AG10803 (cell line): Measurements from ENCODE around the gene TP53I13.

Experiments used
- DNase-seq: peaks from one replicate; pipeline ENCODE4 v3.0.0; 2010; ENCODE audit warnings: low read depth
- H3K4me3 ChIP-seq: 2 replicates; pipeline ENCODE4 v1.5.1; 2011; ENCODE audit warnings: mild to moderate bottlenecking, low read length, control low read depth
- CTCF ChIP-seq: conservative IDR thresholded peaks from 2 replicates; pipeline ENCODE4 v1.5.1; 2011; ENCODE audit warnings: mild to moderate bottlenecking, low read length, control low read depth, inconsistent platforms

The TP53I13 gene

DNA sequence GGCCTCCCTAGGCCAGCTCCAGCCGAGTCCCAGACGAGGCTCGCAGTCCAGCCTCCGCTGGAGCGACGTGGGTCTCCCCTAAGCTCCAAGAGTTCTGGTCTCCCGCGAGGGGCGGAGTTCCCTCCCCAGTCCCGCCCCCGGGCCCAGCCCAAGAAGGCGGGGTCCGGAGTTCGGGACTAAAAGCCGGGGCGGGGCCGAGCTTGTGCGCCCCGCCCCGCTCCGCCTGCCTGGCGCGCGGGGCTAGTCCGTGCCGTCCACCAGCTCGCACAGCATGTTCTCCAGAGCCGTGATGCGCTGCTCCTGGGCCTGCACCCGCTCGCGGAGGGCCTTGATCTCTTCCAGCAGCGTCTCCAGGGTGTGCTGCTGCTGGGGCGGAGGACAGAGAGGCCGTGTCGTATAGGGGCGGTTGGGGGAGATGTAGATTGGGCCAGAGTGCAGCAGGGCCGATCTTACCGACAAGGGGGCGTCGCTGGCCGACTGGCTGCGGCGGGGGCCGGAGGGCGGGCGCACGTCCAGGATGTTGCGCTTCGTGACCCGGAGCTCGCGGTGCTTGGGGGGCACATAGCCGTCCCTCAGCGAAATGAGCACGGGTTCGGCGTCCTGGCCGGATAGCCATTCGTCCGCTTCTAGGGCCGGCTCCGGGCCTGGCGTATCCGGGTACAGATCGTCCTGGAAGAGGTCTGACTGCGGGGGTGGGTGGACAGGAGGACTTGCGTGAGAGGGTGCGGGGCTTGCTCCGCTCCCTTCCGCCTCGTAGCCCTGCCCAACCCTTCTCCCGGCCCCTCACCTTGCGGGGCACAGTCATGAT is 47.2 kb downstream of the TP53I13 start:
- no peak for TF ChIP-seq CTCF
- DNase-seq: peak; percentile 78
- H3K4me3 ChIP-seq: peak overlapping the region; percentile 53

GRCh38 chr17:29616300-29617048 is 48.0 kb downstream of the TP53I13 start:
- DNase-seq: no peak
- H3K4me3 ChIP-seq: no peak overlapping the region
- TF ChIP-seq CTCF: no peak

- TF ChIP-seq CTCF: peak; percentile 54
- DNase-seq: peak; percentile 60
- H3K4me3 ChIP-seq: peak overlapping the region; percentile 24
Observed at GRCh38 chr17:29617125-29617480, 48.6 kb downstream of the TP53I13 start.

DNA sequence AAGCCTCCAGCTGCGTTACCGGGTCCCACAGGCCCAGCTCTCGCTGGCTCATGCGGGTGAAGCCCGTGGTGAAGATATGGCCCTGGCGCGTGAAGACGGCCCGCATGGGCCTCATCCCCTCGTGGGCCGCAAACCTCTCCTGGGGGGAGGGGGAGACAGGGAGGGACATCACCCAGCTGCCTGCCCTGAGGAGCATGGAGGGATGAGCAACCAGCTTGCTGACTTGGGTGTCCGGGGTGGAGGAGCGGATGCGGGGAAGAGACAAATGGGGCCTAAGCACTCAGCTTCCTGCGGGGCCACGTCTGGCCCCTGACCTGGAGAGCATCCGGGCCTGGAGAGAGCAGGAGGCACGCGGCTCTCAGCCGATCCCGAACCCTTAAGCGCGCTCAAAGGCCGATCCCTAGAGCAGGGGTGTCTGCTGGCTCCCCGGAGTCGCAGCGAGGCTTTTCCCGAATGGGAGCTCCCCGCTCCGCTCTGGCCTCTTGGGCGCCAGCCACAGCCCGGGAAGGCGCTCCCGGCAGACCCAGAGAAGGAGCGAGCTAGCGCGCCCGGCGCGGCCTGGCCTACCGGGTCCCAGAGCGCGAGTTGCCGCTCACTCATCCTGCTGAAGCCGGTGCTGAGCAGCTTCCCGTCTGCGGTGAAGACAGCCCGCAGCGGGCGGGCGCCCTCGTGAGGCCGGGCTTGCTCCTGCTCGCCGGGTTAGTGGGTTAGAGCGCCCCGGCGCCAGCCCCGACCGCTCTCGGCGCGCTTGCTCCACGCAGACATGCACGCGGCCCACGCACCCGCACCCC is 49.2 kb downstream of the TP53I13 start:
- peak; percentile 62 for TF ChIP-seq CTCF
- peak overlapping the region; percentile 24 for H3K4me3 ChIP-seq
- DNase-seq: peak; percentile 72

- DNase-seq: no peak
- no peak for TF ChIP-seq CTCF
- no peak overlapping the region; the same call in 1 of the 2 replicates for H3K4me3 ChIP-seq
Observed at GRCh38 chr17:29618272-29619065, 50.0 kb downstream of the TP53I13 start.

DNA sequence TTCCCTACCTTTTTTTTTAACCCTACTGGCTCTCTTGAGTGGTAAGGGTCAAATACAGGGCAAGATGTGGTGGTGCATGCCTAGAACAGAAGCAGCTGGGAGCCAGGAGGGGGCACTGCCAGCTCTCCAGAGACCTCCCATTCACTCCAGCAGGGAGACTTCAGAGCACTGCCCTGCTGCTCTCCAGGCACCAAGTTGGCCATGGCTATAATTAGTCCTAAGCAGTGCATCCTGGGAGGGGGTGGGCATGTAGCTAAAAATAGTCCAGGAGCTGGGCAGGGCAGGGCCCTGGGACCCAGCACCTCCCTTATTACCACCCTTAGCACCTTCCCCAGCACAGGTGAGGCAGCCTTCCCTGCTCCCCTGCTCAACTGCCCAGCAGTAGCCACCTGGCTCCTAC is 50.8 kb downstream of the TP53I13 start:
- peak; percentile 31 for TF ChIP-seq CTCF
- DNase-seq: peak; percentile 37
- H3K4me3 ChIP-seq: no peak overlapping the region
